HepG2 (cell line): ENCODE measurements around the gene KRT32. TPM values are rescaled to one million over a fixed set of nuclear protein-coding genes. Genes with fewer than 3 reads are reported as not detected.

Source experiments
- BRF2 ChIP-seq: sonication (generic); formaldehyde crosslinking; IDR thresholded peaks from 2 replicates; pipeline ENCODE4 v1.8.1; 2022; ENCODE audit warnings: mild to moderate bottlenecking, missing genetic modification reagents
- DRAP1 ChIP-seq: IDR thresholded peaks from 2 replicates; pipeline ENCODE4 v1.6.1; 2016; ENCODE audit warnings: missing genetic modification reagents, missing compliant biosample characterization
- IKZF4 ChIP-seq: sonication (generic); formaldehyde crosslinking; IDR thresholded peaks from 2 replicates; pipeline ENCODE4 v1.5.1; 2020; ENCODE audit warnings: borderline replicate concordance, mild to moderate bottlenecking, low read depth, missing genetic modification reagents; ENCODE audit errors: not compliant biosample characterization
- PAWR ChIP-seq: sonication (generic); formaldehyde crosslinking; IDR thresholded peaks from 2 replicates; pipeline ENCODE4 v1.4.0; 2020; ENCODE audit warnings: missing genetic modification reagents, mild to moderate bottlenecking, borderline replicate concordance
- SIN3A ChIP-seq: IDR thresholded peaks from 2 replicates; pipeline ENCODE4 v1.6.1; 2011; ENCODE audit warnings: low read depth, mild to moderate bottlenecking, control low read depth, low read length, borderline replicate concordance
- SOX6 ChIP-seq, 2 experiments: fragments of 450-650 bp in 1 of 2; sonication (generic) in 1 of 2; formaldehyde crosslinking in 1 of 2; IDR thresholded peaks; 2 replicates each; pipeline versions ENCODE4 v1.4.0 to v1.6.1; 2017 to 2020; ENCODE audit warnings: antibody characterized with exemption in 1 of 2, mild to moderate bottlenecking in 1 of 2, missing genetic modification reagents in 1 of 2
- SP1 ChIP-seq, 2 experiments: fragments of 450-650 bp in 1 of 2; sonication (generic) in 1 of 2; formaldehyde crosslinking in 1 of 2; IDR thresholded peaks; 2 replicates each; pipeline versions ENCODE4 v1.4.0 to v1.6.1; 2016 to 2020; ENCODE audit warnings: missing genetic modification reagents in 1 of 2
- STAG1 ChIP-seq: sonication (generic); formaldehyde crosslinking; IDR thresholded peaks from 2 replicates; pipeline ENCODE4 v1.4.0; 2020; ENCODE audit warnings: missing genetic modification reagents
- XRCC5 ChIP-seq: fragments of 200-400 bp; formaldehyde crosslinking; optimal IDR thresholded peaks from 2 replicates; pipeline ENCODE3; 2017; ENCODE audit warnings: mild to moderate bottlenecking, low read length
- ZNF160 ChIP-seq: sonication (generic); formaldehyde crosslinking; IDR thresholded peaks from 2 replicates; pipeline ENCODE4 v1.8.0; 2022; ENCODE audit warnings: mild to moderate bottlenecking, inconsistent platforms, missing genetic modification reagents
- ZNF230 ChIP-seq: sonication (generic); formaldehyde crosslinking; IDR thresholded peaks from 2 replicates; pipeline ENCODE4 v1.4.0; 2020; ENCODE audit warnings: mild to moderate bottlenecking, missing genetic modification reagents
- polyA plus RNA-seq, 8 experiments: library from polyadenylated mRNA; depleted of rRNA in 3 of 8; stranded (reverse) in 7 of 8; unstranded in 1 of 8; fragments of >200 nt; fragmentation: Illumina TruSeq in 4 of 8; extraction: Trizol in 4 of 8; gene quantifications; 2 replicates each; pipeline versions ENCODE4 v1.2.1 to v1.2.3, GENCODE V29; 2011 to 2016; ENCODE audit warnings: low read depth in 4 of 8, missing spikeins in 1 of 8, mixed read lengths in 1 of 8; ENCODE audit not compliant: insufficient read depth in 1 of 8
- total RNA-seq, 5 experiments: library from RNA; depleted of rRNA; stranded (reverse); fragments of >200 nt; fragmentation: Illumina TruSeq; extraction: Trizol; gene quantifications; 2 replicates each; pipeline ENCODE4 v1.2.3, GENCODE V29; 2016; ENCODE audit warnings: low read depth in 1 of 5
- TF ChIP-seq, protein P1 (sequence below): sonication (generic); formaldehyde crosslinking; IDR thresholded peaks from 2 replicates; pipeline ENCODE4 v1.5.1; 2020; ENCODE audit warnings: missing genetic modification reagents, mild to moderate bottlenecking, borderline replicate concordance
- TF ChIP-seq, protein P2 (sequence below): sonication (generic); formaldehyde crosslinking; IDR thresholded peaks from 2 replicates; pipeline ENCODE4 v1.5.1; 2020; ENCODE audit warnings: mild to moderate bottlenecking, missing genetic modification reagents, moderate library complexity
- TF ChIP-seq, protein P3 (sequence below): sonication (generic); formaldehyde crosslinking; IDR thresholded peaks from 2 replicates; pipeline ENCODE4 v1.8.0; 2023; ENCODE audit warnings: mild to moderate bottlenecking, missing genetic modification reagents
- TF ChIP-seq, protein P4 (sequence below): IDR thresholded peaks from 2 replicates; pipeline ENCODE4 v1.6.1; 2012; ENCODE audit warnings: low read length, improper control_type of control experiment
- TF ChIP-seq, protein P5 (sequence below): sonication (generic); formaldehyde crosslinking; IDR thresholded peaks from 2 replicates; pipeline ENCODE4 v1.4.0; 2020; ENCODE audit warnings: missing genetic modification reagents

The KRT32 gene
- total and polyA plus RNA-seq, 2 of the 13 experiments (the other 11 are each of a cell fraction or from before 2014, with no cell fraction given), result not detected

GRCh38 chr17:41496803-41497484 lies 29.8 kb upstream of the KRT32 start (continued):
- TF ChIP-seq, protein P1, sequence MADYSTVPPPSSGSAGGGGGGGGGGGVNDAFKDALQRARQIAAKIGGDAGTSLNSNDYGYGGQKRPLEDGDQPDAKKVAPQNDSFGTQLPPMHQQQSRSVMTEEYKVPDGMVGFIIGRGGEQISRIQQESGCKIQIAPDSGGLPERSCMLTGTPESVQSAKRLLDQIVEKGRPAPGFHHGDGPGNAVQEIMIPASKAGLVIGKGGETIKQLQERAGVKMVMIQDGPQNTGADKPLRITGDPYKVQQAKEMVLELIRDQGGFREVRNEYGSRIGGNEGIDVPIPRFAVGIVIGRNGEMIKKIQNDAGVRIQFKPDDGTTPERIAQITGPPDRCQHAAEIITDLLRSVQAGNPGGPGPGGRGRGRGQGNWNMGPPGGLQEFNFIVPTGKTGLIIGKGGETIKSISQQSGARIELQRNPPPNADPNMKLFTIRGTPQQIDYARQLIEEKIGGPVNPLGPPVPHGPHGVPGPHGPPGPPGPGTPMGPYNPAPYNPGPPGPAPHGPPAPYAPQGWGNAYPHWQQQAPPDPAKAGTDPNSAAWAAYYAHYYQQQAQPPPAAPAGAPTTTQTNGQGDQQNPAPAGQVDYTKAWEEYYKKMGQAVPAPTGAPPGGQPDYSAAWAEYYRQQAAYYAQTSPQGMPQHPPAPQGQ (CRISPR knock-in tag), result peak; percentile 57; the same call in 1 of the 2 replicates
- no peak for TF ChIP-seq PAWR (CRISPR knock-in tag)
- TF ChIP-seq IKZF4 (CRISPR knock-in tag), result no peak
- no peak for TF ChIP-seq SP1 (IDR thresholded peaks at IDR 0.05)
- peak; percentile 45; the same call in 1 of the 2 replicates for TF ChIP-seq SP1 (CRISPR knock-in tag; IDR thresholded peaks at IDR 0.05)
- peak; percentile 89 for TF ChIP-seq STAG1 (CRISPR knock-in tag)
- TF ChIP-seq, protein P2, sequence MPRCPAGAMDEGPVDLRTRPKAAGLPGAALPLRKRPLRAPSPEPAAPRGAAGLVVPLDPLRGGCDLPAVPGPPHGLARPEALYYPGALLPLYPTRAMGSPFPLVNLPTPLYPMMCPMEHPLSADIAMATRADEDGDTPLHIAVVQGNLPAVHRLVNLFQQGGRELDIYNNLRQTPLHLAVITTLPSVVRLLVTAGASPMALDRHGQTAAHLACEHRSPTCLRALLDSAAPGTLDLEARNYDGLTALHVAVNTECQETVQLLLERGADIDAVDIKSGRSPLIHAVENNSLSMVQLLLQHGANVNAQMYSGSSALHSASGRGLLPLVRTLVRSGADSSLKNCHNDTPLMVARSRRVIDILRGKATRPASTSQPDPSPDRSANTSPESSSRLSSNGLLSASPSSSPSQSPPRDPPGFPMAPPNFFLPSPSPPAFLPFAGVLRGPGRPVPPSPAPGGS (CRISPR knock-in tag), result 0 out of 2 replicates have a peak, but pooled peaks have one; percentile 37
- no peak for TF ChIP-seq SOX6 (IDR thresholded peaks at IDR 0.05)
- TF ChIP-seq SOX6 (CRISPR knock-in tag; IDR thresholded peaks at IDR 0.05), result no peak; the same call in 1 of the 2 replicates
- TF ChIP-seq SIN3A, result no peak
- TF ChIP-seq, protein P3, sequence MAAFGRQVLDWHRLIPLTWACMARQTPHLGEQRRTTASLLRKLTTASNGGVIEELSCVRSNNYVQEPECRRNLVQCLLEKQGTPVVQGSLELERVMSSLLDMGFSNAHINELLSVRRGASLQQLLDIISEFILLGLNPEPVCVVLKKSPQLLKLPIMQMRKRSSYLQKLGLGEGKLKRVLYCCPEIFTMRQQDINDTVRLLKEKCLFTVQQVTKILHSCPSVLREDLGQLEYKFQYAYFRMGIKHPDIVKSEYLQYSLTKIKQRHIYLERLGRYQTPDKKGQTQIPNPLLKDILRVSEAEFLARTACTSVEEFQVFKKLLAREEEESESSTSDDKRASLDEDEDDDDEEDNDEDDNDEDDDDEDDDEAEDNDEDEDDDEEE (CRISPR knock-in tag), result no peak
- no peak for TF ChIP-seq ZNF230
- TF ChIP-seq, protein P4, sequence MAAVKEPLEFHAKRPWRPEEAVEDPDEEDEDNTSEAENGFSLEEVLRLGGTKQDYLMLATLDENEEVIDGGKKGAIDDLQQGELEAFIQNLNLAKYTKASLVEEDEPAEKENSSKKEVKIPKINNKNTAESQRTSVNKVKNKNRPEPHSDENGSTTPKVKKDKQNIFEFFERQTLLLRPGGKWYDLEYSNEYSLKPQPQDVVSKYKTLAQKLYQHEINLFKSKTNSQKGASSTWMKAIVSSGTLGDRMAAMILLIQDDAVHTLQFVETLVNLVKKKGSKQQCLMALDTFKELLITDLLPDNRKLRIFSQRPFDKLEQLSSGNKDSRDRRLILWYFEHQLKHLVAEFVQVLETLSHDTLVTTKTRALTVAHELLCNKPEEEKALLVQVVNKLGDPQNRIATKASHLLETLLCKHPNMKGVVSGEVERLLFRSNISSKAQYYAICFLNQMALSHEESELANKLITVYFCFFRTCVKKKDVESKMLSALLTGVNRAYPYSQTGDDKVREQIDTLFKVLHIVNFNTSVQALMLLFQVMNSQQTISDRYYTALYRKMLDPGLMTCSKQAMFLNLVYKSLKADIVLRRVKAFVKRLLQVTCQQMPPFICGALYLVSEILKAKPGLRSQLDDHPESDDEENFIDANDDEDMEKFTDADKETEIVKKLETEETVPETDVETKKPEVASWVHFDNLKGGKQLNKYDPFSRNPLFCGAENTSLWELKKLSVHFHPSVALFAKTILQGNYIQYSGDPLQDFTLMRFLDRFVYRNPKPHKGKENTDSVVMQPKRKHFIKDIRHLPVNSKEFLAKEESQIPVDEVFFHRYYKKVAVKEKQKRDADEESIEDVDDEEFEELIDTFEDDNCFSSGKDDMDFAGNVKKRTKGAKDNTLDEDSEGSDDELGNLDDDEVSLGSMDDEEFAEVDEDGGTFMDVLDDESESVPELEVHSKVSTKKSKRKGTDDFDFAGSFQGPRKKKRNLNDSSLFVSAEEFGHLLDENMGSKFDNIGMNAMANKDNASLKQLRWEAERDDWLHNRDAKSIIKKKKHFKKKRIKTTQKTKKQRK, result no peak
- TF ChIP-seq DRAP1 (CRISPR knock-in tag), result peak; percentile 30; the same call in 1 of the 2 replicates
- no peak for TF ChIP-seq ZNF160 (CRISPR knock-in tag)
- TF ChIP-seq, protein P5, sequence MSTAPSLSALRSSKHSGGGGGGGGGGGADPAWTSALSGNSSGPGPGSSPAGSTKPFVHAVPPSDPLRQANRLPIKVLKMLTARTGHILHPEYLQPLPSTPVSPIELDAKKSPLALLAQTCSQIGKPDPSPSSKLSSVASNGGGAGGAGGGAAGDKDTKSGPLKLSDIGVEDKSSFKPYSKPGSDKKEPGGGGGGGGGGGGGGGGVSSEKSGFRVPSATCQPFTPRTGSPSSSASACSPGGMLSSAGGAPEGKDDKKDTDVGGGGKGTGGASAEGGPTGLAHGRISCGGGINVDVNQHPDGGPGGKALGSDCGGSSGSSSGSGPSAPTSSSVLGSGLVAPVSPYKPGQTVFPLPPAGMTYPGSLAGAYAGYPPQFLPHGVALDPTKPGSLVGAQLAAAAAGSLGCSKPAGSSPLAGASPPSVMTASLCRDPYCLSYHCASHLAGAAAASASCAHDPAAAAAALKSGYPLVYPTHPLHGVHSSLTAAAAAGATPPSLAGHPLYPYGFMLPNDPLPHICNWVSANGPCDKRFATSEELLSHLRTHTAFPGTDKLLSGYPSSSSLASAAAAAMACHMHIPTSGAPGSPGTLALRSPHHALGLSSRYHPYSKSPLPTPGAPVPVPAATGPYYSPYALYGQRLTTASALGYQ (CRISPR knock-in tag), result no peak
- TF ChIP-seq BRF2 (CRISPR knock-in tag), result no peak
- TF ChIP-seq XRCC5, result peak; percentile 50
